ENCODE measurements around the gene TEKT2.

The TEKT2 gene

DNA sequence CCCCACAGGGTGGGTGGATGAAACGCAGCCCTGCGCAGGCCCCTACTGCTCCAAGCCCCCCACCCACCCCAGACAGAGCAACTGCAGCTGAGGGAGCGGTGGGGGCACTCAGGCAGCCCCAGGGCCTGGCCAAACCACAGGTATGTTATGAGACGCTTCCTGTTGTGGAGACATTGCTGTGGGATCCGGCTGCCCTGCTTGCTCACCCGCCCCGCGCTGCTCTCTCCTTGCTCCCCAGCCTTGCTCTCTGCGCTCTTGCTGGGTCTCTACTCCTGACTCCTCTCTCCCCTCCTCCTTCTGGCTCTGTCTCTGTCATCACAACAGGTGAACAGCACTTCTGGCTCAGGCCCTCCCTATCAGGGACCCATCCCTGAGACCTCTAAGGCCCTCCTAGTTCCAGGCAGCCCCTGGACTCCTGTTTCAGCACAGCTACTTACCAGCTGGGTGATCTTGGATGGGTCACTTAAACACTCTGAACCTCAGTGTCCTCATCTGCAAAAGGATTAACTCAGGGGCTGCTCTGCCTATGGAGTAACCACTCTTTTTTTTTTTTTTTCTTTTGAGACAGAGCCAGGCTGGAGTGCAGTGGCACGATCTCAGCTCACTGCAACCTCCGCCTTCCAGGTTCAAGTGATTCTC lies 25.3 kb downstream of the TEKT2 start:
- DNase-seq = no peak

DNA sequence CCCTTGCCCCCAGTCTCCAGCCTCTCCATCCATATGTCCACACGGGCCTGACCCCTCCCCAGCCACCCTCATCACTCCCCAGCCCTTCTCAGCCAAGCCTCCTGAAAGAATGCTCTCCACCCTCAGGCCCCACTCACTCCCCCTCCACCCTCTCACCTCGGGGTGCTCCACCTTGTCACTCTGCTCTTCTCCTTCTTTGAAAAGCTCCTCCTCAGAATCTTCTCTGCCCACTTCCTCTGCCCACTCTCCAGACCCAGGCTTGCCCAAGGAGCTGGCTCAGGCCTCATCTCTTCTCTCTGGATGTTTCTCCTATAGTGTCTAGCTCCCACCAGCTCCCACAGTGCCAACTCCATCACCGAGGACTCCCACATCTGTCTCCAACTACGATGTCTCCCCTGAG lies 27.3 kb downstream of the TEKT2 start:
- no peak for DNase-seq

DNA sequence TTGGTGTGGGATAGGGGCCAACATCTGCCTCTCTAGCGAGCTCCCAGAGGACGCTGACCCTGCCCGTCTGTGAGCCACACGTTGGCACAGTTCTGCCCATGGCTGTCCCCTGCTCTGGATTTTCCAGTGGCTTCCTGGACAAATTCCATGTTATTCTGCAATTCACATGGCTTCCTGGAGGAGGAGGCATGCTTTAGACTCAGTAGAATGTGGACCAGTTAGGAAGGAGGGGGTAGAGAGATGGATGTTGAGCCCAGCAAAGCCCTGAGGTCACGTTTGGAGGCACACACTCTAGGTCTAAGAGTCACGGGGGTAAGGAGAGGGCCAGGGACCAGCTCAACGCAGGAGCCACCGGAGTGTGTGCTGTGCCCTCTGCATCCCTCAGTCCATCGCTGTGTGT lies 28.9 kb downstream of the TEKT2 start:
- DNase-seq = no peak

DNA sequence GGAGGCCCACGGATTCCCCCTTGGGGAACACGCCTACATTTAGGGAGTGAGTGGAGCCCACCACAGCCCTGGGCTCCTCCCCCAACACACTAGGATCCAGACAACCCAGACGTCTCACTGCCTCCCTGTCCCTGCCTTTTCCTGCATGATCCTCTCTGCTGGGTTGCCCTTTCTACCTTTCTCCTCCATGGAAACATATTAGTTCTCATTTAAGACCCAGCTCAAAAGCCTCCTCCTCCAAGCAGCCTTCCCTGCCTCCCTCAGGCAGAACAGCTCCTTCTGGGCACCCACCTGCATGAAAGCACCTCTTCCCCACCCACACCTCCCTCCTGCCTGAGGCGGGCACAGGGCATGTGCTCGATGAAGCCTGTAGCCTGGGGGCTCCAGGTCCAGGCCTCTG lies 30.5 kb downstream of the TEKT2 start:
- no peak for DNase-seq

DNA sequence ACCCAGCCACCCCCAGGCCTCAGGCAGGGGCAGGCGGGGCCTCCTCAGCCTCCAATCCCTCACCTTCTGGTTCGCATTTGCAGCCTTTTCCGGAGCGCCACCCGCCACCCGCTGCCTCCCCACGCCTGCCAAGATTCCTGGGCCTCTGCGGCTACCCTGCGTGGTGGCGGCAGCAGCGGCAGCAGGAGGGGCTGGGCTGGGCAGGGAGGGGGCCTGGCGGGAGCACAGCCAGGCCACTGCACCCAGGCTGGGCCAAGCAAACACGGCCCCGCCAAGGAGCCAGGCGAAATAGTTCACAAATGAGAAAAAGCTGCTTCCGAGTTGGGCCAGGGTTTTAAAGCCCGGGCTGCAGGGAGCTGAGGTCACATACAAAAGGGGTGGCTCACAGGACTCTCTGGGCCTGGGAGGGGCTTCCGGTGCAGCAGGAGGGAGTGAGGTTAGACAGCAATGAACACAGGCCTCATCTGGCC lies 31.3 kb downstream of the TEKT2 start:
- DNase-seq = no peak

DNA sequence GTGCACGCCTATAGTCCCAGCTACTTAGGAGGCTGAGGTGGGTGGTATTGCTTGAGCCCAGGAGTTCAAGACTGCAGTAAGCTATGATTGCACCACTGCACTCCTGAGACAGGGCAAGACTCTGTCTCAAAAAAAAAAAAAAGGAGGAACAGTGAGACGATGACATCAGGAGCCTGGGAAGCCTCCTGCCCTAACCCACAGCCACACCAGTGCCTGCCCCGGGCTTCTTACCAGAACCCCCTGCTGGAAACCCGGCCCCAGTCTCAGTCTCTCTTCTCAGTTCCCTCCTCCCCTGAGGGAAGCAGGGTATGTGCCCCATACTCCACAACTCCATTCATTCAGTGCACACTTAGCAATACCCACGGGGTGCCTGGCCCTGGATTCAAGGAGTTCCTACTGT lies 32.0 kb downstream of the TEKT2 start:
- DNase-seq = no peak

DNA sequence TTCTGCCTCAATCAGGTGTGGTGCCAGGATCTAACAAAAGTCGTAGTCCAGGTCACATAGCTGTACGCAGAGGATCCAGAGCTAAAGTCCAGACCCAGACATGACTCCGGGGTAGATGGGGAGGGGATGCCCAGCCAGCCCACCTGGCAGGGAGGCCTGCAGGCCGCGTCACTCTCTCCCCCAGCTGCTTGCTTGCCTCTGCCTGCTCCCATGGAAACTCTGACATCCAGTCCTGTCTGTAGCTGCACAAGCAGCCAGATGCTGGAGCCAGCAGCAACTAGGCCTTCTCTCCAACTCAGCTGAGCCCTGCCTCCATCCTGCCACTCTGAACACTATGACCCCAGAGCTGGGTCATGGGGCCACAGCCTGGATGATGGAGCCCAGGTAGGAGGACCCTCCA lies 33.0 kb downstream of the TEKT2 start:
- no peak for DNase-seq

DNA sequence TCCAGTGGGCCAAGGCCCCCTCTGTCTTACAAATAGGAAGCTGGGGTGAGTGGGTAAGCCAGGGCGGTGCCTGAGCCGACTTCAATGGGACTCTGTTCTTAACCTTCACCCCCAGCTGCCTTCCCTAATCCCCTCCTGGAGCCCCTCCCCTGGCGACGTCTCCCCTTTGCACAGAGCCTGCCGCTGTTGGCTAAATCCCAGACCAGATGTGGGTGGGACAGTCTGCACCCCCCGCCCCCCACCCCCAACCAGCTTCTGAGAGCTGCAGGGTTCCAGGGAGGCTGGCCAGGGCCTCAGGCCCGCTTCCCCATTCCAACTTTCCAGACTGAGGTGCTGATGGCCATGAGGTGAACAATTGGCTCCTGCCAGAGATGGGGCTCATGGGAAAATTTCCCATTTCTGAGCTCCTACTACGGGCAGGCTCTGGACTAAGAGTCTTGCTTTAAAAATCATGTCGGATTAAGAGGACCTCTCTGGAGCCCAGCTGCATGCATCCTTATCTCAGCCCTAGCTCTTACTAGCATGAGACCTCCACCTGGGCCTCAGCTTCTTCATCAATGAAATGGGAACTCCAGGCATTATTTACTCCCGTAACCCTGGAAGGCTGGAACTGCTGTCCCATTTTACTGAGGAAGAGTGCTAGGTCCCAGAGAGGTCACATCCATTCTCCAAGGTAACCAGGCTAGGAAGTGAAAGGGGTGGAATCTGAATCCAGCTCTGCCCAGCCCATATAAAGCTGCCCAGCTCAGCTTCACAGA lies 34.7 kb downstream of the TEKT2 start:
- no peak for DNase-seq

DNA sequence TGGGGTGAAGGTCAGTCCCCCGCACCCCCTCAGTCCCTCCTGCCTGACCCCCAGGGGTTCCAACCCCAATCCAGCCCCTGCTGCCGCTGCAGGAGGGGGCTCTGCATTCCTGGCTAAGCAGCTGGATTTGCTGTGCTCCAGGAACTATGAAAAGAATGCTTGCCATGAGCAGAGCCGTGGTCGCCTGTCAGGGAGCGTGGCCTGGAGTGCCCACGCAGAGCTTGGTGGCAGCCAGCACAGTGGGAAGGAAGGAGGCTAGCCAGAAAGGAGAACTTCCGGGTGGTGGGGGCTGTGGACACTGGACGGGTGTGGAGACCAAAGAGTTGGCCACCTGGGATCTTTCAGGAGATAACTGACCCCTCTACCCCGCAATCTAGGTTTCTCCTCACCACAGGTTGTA lies 35.6 kb downstream of the TEKT2 start:
- DNase-seq = no peak

DNA sequence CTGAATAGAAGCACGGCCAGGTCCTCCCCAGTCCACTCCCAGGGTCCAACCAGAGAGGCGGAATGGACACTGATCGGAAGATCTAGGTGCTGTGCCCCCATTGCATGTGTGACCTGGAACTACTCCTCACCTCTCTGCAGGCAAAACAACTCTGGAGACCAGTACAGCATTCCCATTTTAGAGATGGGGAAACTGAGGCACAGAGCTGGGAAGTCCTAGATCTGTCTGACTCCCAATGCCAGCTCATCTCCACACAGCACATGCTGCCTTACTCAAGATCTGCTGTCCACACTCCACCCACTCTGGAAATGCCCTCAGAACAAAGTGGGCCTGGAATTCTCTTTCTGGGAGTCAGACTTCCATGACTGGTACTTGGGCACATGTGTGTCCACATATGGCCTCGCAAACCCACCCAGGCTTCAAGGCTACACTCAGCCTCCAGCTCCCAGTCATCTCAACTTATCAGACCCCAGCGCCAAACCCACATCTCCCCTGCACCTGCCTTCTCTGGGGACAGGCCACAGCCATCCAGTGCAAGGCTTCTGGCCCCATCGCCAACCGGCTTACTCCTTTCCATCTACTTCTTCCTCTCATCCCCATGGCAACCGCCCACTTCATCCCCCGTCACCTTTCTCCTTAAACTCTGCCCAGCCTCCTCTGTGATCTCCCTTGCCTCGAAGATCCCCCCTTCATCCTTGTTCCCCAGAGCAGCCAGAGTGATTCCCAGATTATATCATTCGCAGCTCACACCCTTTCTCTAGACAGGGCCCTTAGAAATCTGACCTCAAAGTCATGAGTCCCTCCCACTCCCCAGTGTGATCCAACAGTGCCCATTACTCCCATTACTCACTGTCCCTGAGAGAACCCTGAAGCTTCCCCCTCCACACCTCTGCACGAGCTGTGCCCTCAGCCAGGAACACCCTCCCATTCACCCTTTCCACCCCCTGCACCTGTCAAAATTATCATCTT lies 38.5 kb downstream of the TEKT2 start:
- no peak for DNase-seq

DNA sequence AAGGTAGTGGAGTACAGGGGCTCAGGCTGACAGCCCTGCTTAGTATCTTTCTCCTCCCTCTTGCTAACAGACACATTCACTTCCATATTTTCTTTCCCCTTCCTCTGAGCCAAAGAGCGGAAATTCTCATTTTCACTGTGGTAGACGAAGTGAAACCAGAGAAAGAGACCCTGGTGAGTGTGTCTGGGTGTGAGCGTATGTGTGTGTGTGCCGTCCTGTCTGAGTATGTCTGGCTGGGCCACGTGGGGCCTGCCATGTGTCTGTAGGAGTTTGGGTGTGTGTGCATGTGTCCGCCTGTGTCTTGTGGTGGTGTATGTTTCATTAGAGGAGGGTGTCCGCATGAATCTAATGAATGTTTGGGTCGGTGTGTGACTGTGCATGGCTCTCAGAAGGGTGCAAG lies 39.5 kb downstream of the TEKT2 start:
- no peak for DNase-seq

DNA sequence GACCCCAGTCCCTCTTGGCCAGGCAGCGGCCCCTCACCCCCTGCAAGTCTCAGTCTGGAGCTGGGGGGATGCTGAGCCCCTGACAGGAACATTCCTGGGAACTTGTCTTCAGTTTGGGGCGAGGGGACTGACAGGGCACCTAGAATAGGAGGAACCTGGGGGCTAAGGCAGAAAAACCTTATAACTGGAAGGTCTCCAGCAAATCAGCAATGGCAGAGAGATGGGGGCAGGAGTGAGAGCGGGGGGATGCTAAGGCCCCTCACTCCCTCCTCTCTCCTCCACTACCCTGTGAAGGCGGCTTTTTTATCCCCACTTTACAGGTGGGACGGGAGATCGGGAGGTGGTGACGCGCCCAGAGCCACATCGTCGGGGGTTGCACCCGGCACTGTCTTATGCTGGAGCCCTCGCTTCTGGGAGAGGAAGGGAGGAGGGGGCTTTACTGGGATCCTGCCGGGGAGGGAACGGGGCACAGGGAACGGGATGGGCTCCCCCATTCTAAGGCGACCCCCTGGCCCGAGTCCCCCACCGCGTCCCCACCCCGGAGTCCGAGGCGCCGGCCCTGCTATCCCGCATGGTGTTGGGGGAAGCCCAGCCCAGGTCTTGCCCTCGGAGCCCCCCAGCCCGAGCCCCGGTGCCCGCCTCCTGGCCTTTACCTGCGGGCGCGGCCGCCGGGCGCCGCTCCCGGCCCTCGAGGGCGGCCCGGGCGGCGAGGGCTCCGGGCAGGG lies 40.7 kb downstream of the TEKT2 start:
- no peak for DNase-seq

DNA sequence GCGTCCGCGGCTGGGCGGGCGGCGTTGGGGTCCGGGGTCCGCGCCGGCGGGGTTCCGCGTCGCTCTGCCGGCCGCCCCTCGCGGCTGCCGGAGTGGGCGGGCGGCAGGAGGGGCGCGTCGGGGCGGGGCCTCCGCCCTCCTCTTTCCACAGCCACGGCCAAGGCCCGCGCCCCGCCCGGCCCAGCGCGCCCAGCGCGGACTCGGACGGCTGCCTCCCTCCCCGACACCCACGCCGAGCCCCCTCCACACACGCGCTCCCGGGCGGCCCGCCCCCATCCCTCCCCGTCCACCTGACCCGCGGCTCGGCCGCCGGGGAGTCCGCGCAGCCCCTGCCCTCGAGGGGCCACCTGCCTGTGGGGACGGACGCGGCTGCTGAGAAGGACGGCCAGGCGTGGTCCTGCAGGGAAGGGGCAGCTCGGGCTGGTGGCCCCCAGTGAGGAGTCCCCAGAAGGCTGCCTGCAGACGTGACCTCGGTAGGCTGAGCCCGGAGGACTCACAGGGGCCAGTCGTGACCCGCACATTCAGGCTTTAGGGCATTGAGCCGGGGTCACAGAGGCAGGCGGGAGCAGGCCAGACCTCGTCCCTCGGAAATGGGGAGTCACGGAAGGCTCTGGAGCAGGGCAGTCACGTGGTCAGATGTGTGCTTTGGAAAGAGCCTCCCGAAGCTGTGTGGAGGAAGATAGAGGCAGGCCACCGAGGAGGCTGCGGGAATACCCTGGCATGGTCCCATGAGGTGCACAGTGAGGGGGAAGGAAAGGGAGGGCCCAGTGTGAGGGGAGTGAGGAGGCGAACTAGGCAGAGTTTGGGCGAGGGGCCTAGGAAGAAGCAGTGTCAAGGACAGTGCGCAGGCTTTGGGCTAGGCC lies 41.5 kb downstream of the TEKT2 start, which contains the start of gene COL8A2:
Gene COL8A2, minus strand, starts transcription at position 94 of the 863 bp plus-strand sequence. CDS start 24,980 bp downstream, outside the sequence.
- DNase-seq = no peak

DNA sequence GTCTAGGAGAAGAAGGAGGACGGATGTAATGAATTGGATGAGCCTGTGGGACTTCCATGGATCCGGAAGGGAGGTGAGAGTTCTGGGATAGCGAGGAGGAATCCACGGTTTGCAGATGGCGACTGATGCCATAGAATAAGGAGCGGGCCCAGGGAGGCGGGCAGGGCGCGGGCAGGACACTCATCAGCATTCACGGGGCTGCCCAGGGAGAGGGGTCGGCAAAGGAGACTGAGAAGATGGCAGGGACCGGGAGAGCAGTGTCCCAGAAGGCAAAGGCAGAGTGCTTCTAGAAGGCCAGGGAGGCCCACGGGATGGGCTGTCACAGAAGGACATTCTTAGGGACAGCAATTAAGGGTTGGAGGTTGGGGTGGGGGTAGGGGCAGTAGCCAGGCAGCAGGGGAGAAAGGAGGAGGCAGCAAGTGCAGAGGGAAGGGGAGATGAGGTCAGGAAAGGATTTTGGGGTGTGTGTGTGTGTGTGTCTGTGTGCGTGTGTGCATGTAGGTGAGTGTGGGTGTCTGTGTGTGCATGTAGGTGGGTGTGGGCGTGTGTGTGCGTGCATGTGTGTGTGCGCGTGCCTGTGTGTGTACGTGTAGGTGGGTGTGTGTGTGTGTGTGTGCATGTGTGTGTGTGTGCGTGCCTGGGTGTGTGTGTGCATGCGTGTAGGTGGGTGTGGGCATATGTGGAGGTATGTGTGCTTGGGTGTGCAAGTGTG lies 42.3 kb downstream of the TEKT2 start:
- DNase-seq = no peak

DNA sequence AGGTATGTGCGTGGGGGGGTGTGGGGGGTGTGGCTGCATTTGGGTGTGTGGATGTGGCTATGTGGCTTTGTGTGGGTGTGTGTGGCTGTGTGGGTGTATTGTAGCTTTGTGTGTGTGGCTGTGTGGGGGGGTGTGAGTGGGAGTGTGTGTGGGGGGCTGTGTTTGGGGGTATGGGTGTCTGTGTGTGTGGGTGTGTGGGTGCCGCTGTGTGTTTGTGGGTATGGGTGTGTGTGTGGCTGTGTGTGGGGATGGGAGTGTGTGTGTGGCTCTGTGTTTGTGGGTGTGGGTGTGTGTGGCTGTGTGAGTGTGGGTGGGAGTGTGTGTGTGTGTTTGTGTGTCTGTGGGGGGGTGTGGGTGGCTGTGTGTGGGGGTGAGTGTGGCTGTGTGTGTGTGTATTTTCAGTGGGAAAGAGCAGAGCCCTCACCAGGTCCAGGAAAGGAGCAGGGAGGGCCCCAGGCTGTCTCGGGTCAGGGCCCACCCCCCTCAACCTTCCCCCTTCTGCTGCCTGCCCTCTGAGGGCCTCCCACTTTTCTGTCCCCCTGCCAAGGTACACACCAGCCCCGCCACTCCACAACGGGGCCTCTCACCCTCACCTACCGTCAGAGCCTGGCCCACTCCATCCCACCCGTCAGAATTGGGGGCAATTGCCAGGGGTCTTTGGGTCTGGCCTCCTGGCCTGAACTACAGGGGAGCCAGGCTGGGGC lies 43.1 kb downstream of the TEKT2 start:
- no peak for DNase-seq

DNA sequence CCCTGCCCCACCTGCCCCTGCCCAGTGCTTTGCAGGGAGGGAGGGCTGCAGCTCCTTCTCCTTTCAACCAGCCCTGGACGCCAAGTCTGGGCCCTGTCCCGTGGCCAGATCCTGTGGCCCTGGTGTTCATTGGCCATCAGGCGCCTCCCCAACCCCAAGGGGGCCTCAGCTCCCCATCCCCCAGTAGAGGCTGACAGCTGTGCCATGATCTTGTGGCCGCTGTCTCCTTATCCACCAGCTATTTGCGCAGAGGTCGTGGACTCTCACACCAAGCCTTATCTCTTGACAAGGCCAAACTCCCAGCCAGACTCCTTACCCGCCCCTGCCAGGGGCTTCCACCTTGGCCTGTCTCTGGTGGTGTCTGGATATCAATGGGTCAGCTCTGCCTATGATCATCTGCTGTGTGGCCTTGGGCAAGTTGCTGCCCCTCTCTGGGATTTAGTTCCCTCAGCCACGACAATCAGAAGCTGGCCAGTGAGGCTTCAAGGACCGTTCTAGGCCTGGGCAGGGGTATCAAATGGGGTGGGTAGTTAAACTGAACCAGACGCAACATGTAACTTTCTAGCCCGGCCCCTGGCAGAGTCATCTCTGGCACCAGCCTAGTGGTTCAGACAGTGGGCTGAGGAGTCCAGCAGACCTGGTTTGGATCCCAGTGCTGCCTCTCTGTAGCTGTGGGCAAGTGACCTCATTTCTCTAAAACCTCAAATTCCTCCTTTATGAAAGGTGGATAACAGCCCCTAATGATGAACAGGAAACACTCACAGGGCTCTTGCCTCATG lies 44.4 kb downstream of the TEKT2 start:
- no peak for DNase-seq

DNA sequence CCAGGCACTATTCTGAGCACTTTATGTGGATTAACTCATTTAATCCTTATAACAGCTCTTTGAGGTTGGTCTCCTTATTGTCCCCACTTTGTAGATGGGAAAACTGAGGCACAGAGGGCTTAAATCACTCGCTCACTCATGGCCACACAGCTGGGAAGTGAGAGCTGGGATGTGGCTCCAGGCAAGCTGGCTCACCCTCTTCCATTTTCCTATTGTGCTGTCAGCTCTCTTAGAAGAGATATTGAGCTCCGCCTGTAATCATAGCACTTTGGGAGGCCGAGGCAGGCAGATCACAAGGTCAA lies 45.0 kb downstream of the TEKT2 start:
- DNase-seq = no peak

DNA sequence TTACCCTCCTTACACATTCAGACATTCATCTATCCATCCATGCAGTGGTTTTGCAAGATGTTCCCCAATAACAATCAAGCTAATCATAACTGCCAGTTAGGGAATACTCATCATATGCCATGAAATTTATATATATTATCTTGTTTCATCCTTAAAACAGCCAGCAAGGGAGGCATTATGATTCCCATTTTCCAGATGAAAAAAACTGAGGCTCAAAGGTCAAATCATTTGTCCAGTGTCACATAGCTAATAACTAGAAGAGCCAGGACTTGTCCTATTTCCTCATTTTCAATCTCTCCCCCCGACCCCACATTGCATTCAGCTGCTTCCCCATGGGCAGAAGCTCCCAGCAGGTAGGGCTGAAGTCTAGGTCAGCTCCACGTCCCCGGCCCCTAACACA lies 48.1 kb downstream of the TEKT2 start:
- no peak for DNase-seq

DNA sequence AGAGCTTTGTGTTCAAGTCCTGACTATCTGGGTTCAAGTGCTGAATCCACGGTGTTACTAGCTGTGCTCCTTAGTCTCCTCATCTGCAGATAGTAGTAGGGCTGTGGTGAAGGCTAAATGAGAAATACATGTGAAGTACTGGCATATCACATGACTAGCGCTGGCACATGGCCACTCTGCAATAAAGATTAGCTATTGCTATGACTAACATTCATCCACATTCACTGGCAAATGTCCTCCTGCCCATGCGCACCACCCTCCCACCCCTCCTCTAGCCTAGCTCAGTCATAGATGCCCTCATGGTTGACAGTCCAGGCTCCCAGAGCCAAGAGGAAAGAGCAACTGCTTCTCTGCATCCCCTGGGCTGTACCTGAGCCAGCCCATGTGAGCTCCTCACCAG lies 49.6 kb downstream of the TEKT2 start:
- DNase-seq = no peak

DNA sequence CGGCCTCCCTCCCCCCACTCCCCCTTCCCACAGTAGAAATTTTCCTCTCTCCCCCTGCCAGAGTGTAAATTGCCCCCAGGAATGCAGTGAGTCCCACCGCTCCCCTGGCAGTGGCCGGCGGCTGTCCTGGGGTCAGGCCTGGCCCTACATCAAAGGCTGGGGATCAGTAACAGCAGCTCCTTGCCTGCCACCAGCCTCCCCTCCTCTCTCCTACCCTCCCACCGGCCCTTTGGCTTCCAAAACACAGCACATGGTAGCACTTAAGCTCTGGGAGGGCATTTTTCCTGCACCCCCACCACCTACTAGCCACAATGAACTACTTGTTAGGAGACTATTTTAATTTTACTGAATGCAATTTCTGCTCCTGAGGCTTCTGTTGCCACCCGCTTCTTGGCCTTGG lies 50.1 kb downstream of the TEKT2 start:
- no peak for DNase-seq

Data from effector CD4-positive, alpha-beta T cell (primary cell).